ENCODE data around the gene UGT1A8. TPM values are rescaled to one million over a fixed set of nuclear protein-coding genes. Genes with fewer than 3 reads are reported as not detected.

The UGT1A8 gene
- total RNA-seq, 1 experiment from 2014 or later = not detected

DNA sequence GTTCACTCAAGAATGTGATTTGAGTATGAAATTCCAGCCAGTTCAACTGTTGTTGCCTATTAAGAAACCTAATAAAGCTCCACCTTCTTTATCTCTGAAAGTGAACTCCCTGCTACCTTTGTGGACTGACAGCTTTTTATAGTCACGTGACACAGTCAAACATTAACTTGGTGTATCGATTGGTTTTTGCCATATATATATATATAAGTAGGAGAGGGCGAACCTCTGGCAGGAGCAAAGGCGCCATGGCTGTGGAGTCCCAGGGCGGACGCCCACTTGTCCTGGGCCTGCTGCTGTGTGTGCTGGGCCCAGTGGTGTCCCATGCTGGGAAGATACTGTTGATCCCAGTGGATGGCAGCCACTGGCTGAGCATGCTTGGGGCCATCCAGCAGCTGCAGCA is 142.6 kb downstream of the UGT1A8 start, which contains the start of gene UGT1A1:
Gene UGT1A1, plus strand, starts transcription at position 228 of the 400 bp plus-strand sequence. Its CDS starts 18 bp downstream, at position 246.
- H3K27me3 Mint-ChIP-seq (ENCODE audit: unreplicated experiment) = no peaks in the 10 kb centered on the region
- intact Hi-C loops (cut with micrococcal nuclease; ENCODE audit: unreplicated experiment) = loop anchor here (5.0 to 10.0 kb wide), 2 partner anchors 68 to 125 kb away; partner anchors contain the start of genes UGT1A10 and UGT1A6
- no peaks in the 10 kb centered on the region for H3K9me3 Mint-ChIP-seq (ENCODE audit: low read depth, unreplicated experiment)
- H3K27ac Mint-ChIP-seq (ENCODE audit: unreplicated experiment) = peak within 1 kb of the TSS; percentile 81
- peak within 1 kb of the TSS; percentile 59 for H3K4me3 Mint-ChIP-seq (ENCODE audit: low read depth, unreplicated experiment)
- TF ChIP-seq, protein P1, sequence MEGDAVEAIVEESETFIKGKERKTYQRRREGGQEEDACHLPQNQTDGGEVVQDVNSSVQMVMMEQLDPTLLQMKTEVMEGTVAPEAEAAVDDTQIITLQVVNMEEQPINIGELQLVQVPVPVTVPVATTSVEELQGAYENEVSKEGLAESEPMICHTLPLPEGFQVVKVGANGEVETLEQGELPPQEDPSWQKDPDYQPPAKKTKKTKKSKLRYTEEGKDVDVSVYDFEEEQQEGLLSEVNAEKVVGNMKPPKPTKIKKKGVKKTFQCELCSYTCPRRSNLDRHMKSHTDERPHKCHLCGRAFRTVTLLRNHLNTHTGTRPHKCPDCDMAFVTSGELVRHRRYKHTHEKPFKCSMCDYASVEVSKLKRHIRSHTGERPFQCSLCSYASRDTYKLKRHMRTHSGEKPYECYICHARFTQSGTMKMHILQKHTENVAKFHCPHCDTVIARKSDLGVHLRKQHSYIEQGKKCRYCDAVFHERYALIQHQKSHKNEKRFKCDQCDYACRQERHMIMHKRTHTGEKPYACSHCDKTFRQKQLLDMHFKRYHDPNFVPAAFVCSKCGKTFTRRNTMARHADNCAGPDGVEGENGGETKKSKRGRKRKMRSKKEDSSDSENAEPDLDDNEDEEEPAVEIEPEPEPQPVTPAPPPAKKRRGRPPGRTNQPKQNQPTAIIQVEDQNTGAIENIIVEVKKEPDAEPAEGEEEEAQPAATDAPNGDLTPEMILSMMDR (IDR thresholded peaks at IDR 0.05; ENCODE audit: unreplicated experiment) = no peak
- CTCF ChIA-PET = interaction anchor here (0.9 to 1.4 kb wide), 3 partner anchors 53 to 64 kb away, joined by 3 to 4 read pairs (median 4); no protein-coding TSS in a partner anchor
- H3K36me3 Mint-ChIP-seq (ENCODE audit: insufficient read depth, unreplicated experiment) = peaks cover 30% of the 10 kb centered on the region
- H3K4me1 Mint-ChIP-seq (ENCODE audit: low read depth, unreplicated experiment) = peaks cover 84% of the 10 kb centered on the region
- peak; percentile 62 for DNase-seq
- BruUV-seq (replicated peaks) = no TSS peak

DNA sequence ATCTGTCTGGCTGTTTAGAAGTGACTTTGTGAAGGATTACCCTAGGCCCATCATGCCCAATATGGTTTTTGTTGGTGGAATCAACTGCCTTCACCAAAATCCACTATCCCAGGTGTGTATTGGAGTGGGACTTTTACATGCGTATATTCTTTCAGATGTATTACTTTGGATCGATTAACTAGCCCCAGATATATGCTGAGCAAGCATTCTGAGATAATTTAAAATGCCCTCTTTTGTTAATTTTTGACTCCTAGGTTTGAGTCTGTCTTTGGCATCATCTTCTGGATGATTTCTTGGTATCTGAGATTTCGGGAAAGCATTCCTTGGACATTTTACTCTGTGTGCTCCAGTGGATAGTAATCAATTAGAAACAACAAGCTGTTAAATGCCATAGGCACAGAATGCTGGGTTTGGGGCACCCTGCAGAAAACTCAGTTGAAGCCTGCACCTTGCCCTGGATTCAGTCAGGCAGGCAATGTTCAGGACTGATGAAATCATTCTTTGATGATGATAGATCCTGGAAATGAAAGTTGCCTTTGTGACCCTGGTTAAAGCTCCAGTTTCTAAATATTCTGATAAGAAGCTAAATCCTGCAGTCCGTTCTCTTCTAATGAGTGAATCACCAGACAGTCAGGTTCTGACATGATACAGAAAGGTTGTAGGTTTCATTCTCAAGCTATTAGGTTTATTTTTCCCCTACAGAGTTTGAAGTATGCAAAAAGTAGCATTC is 143.8 kb downstream of the UGT1A8 start:
- intact Hi-C loops (cut with micrococcal nuclease; ENCODE audit: unreplicated experiment) = loop anchor here (5.0 to 10.0 kb wide), 2 partner anchors 69 to 126 kb away; partner anchors contain the start of genes UGT1A10 and UGT1A6
- no peaks in the 10 kb centered on the region for H3K9me3 Mint-ChIP-seq (ENCODE audit: low read depth, unreplicated experiment)
- TF ChIP-seq, protein P1 (IDR thresholded peaks at IDR 0.05; ENCODE audit: unreplicated experiment) = no peak
- H3K27me3 Mint-ChIP-seq (ENCODE audit: unreplicated experiment) = no peaks in the 10 kb centered on the region
- peak overlapping the region; percentile 59 for H3K4me3 Mint-ChIP-seq (ENCODE audit: low read depth, unreplicated experiment)
- H3K27ac Mint-ChIP-seq (ENCODE audit: unreplicated experiment) = peak overlapping the region; percentile 81
- peaks cover 30% of the 10 kb centered on the region for H3K36me3 Mint-ChIP-seq (ENCODE audit: insufficient read depth, unreplicated experiment)
- peaks cover 87% of the 10 kb centered on the region for H3K4me1 Mint-ChIP-seq (ENCODE audit: low read depth, unreplicated experiment)
- DNase-seq = no peak
- CTCF ChIA-PET = interaction anchor here (1.4 kb wide), 1 partner anchor 63 kb away, joined by 3 read pairs; no protein-coding TSS in a partner anchor
- no TSS peak for BruUV-seq (replicated peaks)

DNA sequence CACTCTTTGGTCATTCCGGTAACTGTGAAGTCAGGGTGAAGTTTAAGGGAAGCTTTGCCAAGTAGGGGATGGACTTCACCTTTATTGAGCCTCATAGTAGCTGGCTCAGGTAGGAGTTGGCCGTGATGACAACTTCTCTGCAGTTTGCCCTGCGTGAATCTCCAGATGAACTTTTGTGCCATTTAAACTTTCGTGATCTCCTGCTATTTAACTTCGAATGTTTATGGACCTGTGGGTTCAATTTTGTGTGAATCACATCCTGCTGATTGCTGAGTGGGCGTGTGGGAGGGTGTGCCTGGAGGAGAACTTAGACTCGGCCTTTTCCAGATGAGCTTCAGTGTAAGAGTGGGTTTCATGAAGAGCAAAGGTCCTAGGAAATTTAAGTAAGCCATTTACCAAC is 146.8 kb downstream of the UGT1A8 start:
- H3K36me3 Mint-ChIP-seq (ENCODE audit: insufficient read depth, unreplicated experiment) = peaks cover 22% of the 10 kb centered on the region
- H3K27me3 Mint-ChIP-seq (ENCODE audit: unreplicated experiment) = no peaks in the 10 kb centered on the region
- BruUV-seq (replicated peaks) = no TSS peak
- H3K4me3 Mint-ChIP-seq (ENCODE audit: low read depth, unreplicated experiment) = peak overlapping the region; percentile 45
- intact Hi-C loops (cut with micrococcal nuclease; ENCODE audit: unreplicated experiment) = loop anchor here (5.0 to 10.0 kb wide), 2 partner anchors 72 to 129 kb away; partner anchors contain the start of genes UGT1A10 and UGT1A6
- H3K9me3 Mint-ChIP-seq (ENCODE audit: low read depth, unreplicated experiment) = no peaks in the 10 kb centered on the region
- H3K4me1 Mint-ChIP-seq (ENCODE audit: low read depth, unreplicated experiment) = peaks cover 68% of the 10 kb centered on the region
- TF ChIP-seq, protein P1 (IDR thresholded peaks at IDR 0.05; ENCODE audit: unreplicated experiment) = no peak
- peak overlapping the region; percentile 50 for H3K27ac Mint-ChIP-seq (ENCODE audit: unreplicated experiment)
- peak; percentile 7 for DNase-seq
- CTCF ChIA-PET = interaction anchor here (0.6 kb wide), 1 partner anchor 77 kb away, joined by 3 read pairs; no protein-coding TSS in a partner anchor

DNA sequence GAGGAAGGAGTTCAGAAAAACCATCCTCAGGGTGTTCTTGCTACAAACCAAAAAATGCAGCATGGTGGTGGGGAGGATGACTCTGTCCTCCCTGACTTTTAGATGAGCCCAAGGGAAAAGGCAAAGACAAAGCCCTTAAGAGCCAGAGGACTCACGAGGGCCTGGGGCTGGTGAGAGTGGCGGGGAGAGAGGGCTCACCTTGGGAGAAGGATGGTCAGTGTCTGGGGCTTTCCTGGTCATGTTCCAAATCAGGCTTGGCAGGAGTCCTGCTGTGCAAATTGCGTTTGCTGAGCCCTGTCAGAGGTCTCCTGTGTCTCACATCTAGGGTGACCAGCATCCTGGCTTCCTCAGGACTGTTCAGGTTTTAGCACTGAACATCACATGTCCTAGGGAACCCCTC is 147.3 kb downstream of the UGT1A8 start:
- Mint-ChIP-seq H3K9me3 (ENCODE audit: low read depth, unreplicated experiment) (no peaks in the 10 kb centered on the region), H3K4me3 (ENCODE audit: low read depth, unreplicated experiment) (peak overlapping the region; percentile 45), H3K27ac (ENCODE audit: unreplicated experiment) (peak overlapping the region; percentile 50), H3K4me1 (ENCODE audit: low read depth, unreplicated experiment) (peaks cover 63% of the 10 kb centered on the region), H3K27me3 (ENCODE audit: unreplicated experiment) (no peaks in the 10 kb centered on the region), H3K36me3 (ENCODE audit: insufficient read depth, unreplicated experiment) (peaks cover 24% of the 10 kb centered on the region)
- no peak for DNase-seq
- intact Hi-C loops (cut with micrococcal nuclease; ENCODE audit: unreplicated experiment) = loop anchor here (5.0 to 10.0 kb wide), 2 partner anchors 72 to 130 kb away; partner anchors contain the start of genes UGT1A10 and UGT1A6
- CTCF ChIA-PET = interaction anchor here (0.6 kb wide), 1 partner anchor 77 kb away, joined by 3 read pairs; no protein-coding TSS in a partner anchor
- BruUV-seq (replicated peaks) = no TSS peak
- TF ChIP-seq, protein P1 (IDR thresholded peaks at IDR 0.05; ENCODE audit: unreplicated experiment) = no peak
